MM.1S (cell line): ENCODE data around the gene HSPG2.

Experiments used
- CTCF ChIP-seq: fragments of 300-600 bp; sonication (generic); IDR thresholded peaks from 2 replicates; pipeline ENCODE4 v1.5.1; 2016; ENCODE audit warnings: antibody characterized with exemption, low read length, mixed read lengths
- EZH2 ChIP-seq: fragments of 300-600 bp; sonication (generic); optimal IDR thresholded peaks from 2 replicates; pipeline ENCODE3; 2017; ENCODE audit warnings: low read depth, mild to moderate bottlenecking, antibody characterized with exemption, low read length, mixed read lengths
- EZH2phosphoT487 ChIP-seq: fragments of 300-600 bp; sonication (generic); IDR thresholded peaks from 2 replicates; pipeline ENCODE4 v1.6.1; 2018; ENCODE audit warnings: antibody characterized with exemption, low read length

- TF ChIP-seq CTCF (no peak), EZH2 (no peak), EZH2phosphoT487 (no peak)
Measured at GRCh38 chr1:21836010-21836409, 101.1 kb downstream of the HSPG2 start.
